Stimulated activated naive CD8-positive, alpha-beta T cell treated with anti-CD3 and anti-CD28 coated beads, Interleukin-15, Interleukin-2, amounts not matched to agents 100 ng/mL and 50 ng/mL, for 24 hours (primary cell): ENCODE measurements around the gene TMEM259.

Source experiments
- H3K27ac Mint-ChIP-seq: one replicate; pipeline ENCODE4 v1.8.0; 2021; ENCODE audit warnings: mild to moderate bottlenecking, mixed read lengths
- H3K27me3 Mint-ChIP-seq: one replicate; pipeline ENCODE4 v1.8.0; 2021; ENCODE audit warnings: mixed read lengths
- H3K36me3 Mint-ChIP-seq: one replicate; pipeline ENCODE4 v1.8.0; 2021; ENCODE audit warnings: low read depth, mixed read lengths
- H3K4me1 Mint-ChIP-seq: one replicate; pipeline ENCODE4 v1.8.0; 2021; ENCODE audit warnings: low read depth, mixed read lengths
- H3K4me3 Mint-ChIP-seq: one replicate; pipeline ENCODE4 v1.8.0; 2021; ENCODE audit warnings: mild to moderate bottlenecking, mixed read lengths
- H3K9me3 Mint-ChIP-seq: one replicate; pipeline ENCODE4 v1.8.0; 2021; ENCODE audit warnings: mixed read lengths

The TMEM259 gene

GRCh38 chr19:1008268-1009040 lies 12.5 kb downstream of the TMEM259 start:
- H3K27me3 Mint-ChIP-seq, result no peaks in the 10 kb centered on the region
- no peaks in the 10 kb centered on the region for H3K9me3 Mint-ChIP-seq
- no peak overlapping the region for H3K4me3 Mint-ChIP-seq
- no peaks in the 10 kb centered on the region for H3K36me3 Mint-ChIP-seq
- no peak overlapping the region for H3K27ac Mint-ChIP-seq
- no peaks in the 10 kb centered on the region for H3K4me1 Mint-ChIP-seq

GRCh38 chr19:1007399-1008251 lies 13.3 kb downstream of the TMEM259 start:
- Mint-ChIP-seq H3K27ac (no peak overlapping the region), H3K36me3 (no peaks in the 10 kb centered on the region)

GRCh38 chr19:1006711-1007398 lies 14.1 kb downstream of the TMEM259 start:
- Mint-ChIP-seq H3K27me3 (peaks cover 4% of the 10 kb centered on the region), H3K27ac (no peak overlapping the region), H3K9me3 (no peaks in the 10 kb centered on the region), H3K4me1 (no peaks in the 10 kb centered on the region), H3K36me3 (no peaks in the 10 kb centered on the region), H3K4me3 (no peak overlapping the region)

More at GRCh38 chr19:1007399-1008251, 13.3 kb downstream of the TMEM259 start:
- Mint-ChIP-seq H3K9me3 (no peaks in the 10 kb centered on the region), H3K4me1 (no peaks in the 10 kb centered on the region), H3K4me3 (no peak overlapping the region), H3K27me3 (peaks cover 2% of the 10 kb centered on the region)

- Mint-ChIP-seq H3K27ac (no peak overlapping the region), H3K4me1 (no peaks in the 10 kb centered on the region), H3K9me3 (no peaks in the 10 kb centered on the region), H3K36me3 (no peaks in the 10 kb centered on the region), H3K27me3 (peaks cover 4% of the 10 kb centered on the region), H3K4me3 (no peak overlapping the region)
These were observed 15.9 kb downstream of the TMEM259 start for GRCh38 chr19:1004803-1005664.

- peaks cover 7% of the 10 kb centered on the region for H3K27me3 Mint-ChIP-seq
- no peak overlapping the region for H3K4me3 Mint-ChIP-seq
- no peaks in the 10 kb centered on the region for H3K9me3 Mint-ChIP-seq
- no peak overlapping the region for H3K27ac Mint-ChIP-seq
- H3K4me1 Mint-ChIP-seq, result no peaks in the 10 kb centered on the region
- no peaks in the 10 kb centered on the region for H3K36me3 Mint-ChIP-seq
These were observed 16.6 kb downstream of the TMEM259 start for GRCh38 chr19:1004204-1004802.

GRCh38 chr19:1003283-1003682 lies 17.6 kb downstream of the TMEM259 start:
- Mint-ChIP-seq H3K4me3 (no peak overlapping the region), H3K4me1 (no peaks in the 10 kb centered on the region), H3K9me3 (no peaks in the 10 kb centered on the region), H3K27me3 (peaks cover 14% of the 10 kb centered on the region), H3K36me3 (no peaks in the 10 kb centered on the region), H3K27ac (no peak overlapping the region)

- Mint-ChIP-seq H3K4me1 (peaks cover 2% of the 10 kb centered on the region), H3K4me3 (no peak overlapping the region), H3K27ac (no peak overlapping the region), H3K9me3 (no peaks in the 10 kb centered on the region), H3K27me3 (peaks cover 21% of the 10 kb centered on the region), H3K36me3 (no peaks in the 10 kb centered on the region)
These were observed 18.3 kb downstream of the TMEM259 start for GRCh38 chr19:1002600-1002999.

- H3K4me3 Mint-ChIP-seq, result no peak overlapping the region
- H3K27me3 Mint-ChIP-seq, result peaks cover 25% of the 10 kb centered on the region
- no peaks in the 10 kb centered on the region for H3K9me3 Mint-ChIP-seq
- H3K27ac Mint-ChIP-seq, result no peak overlapping the region
- no peaks in the 10 kb centered on the region for H3K36me3 Mint-ChIP-seq
- H3K4me1 Mint-ChIP-seq, result peaks cover 6% of the 10 kb centered on the region
These were observed 19.3 kb downstream of the TMEM259 start for GRCh38 chr19:1001538-1002166.

- peaks cover 14% of the 10 kb centered on the region for H3K4me1 Mint-ChIP-seq
- peaks cover 4% of the 10 kb centered on the region for H3K36me3 Mint-ChIP-seq
- peaks cover 28% of the 10 kb centered on the region for H3K27me3 Mint-ChIP-seq
- H3K27ac Mint-ChIP-seq, result no peak overlapping the region
- H3K9me3 Mint-ChIP-seq, result no peaks in the 10 kb centered on the region
- no peak overlapping the region for H3K4me3 Mint-ChIP-seq
These were observed 20.1 kb downstream of the TMEM259 start for GRCh38 chr19:1000591-1001537.

- peaks cover 15% of the 10 kb centered on the region for H3K4me1 Mint-ChIP-seq
- peaks cover 4% of the 10 kb centered on the region for H3K36me3 Mint-ChIP-seq
- no peak within 1 kb of the TSS for H3K4me3 Mint-ChIP-seq
- H3K9me3 Mint-ChIP-seq, result no peaks in the 10 kb centered on the region
- H3K27ac Mint-ChIP-seq, result no peak within 1 kb of the TSS
- peaks cover 28% of the 10 kb centered on the region for H3K27me3 Mint-ChIP-seq
These were observed 20.8 kb downstream of the TMEM259 start, which contains the start of gene GRIN3B for GRCh38 chr19:1000095-1000494. TSS of gene GRIN3B (plus strand) at chr19:1000419. CDS start at chr19:1000438, 19 bp downstream.

- peaks cover 4% of the 10 kb centered on the region for H3K36me3 Mint-ChIP-seq
- H3K4me1 Mint-ChIP-seq, result peaks cover 15% of the 10 kb centered on the region
- H3K4me3 Mint-ChIP-seq, result no peak overlapping the region
- H3K27ac Mint-ChIP-seq, result no peak overlapping the region
- H3K27me3 Mint-ChIP-seq, result peaks cover 28% of the 10 kb centered on the region
- H3K9me3 Mint-ChIP-seq, result no peaks in the 10 kb centered on the region
These were observed 21.6 kb downstream of the TMEM259 start for GRCh38 chr19:999379-999719.

GRCh38 chr19:998064-998463 lies 22.9 kb downstream of the TMEM259 start:
- no peaks in the 10 kb centered on the region for H3K9me3 Mint-ChIP-seq
- no peak overlapping the region for H3K4me3 Mint-ChIP-seq
- H3K4me1 Mint-ChIP-seq, result peaks cover 15% of the 10 kb centered on the region

More at GRCh38 chr19:998064-998463, 22.9 kb downstream of the TMEM259 start:
- Mint-ChIP-seq H3K36me3 (peaks cover 4% of the 10 kb centered on the region), H3K27me3 (peaks cover 28% of the 10 kb centered on the region), H3K27ac (no peak overlapping the region)
